Left lung (tissue), 10 donors: ENCODE measurements around the gene MARK4. TPM values are rescaled to one million over a fixed set of nuclear protein-coding genes. Genes with fewer than 3 reads are reported as not detected.

Source experiments
- ATAC-seq: fragments of 200-7000 bp; cut with Tn5 transposase; one replicate; pipeline ENCODE4 v1.9.1; 2020; ENCODE audit warnings: moderate library complexity
- DNase-seq, 4 donors: peaks; one replicate each; pipeline ENCODE4 v3.0.0-alpha.2; 2013 to 2020
- H3K27ac ChIP-seq, 2 donors: fragments of 200-600 bp; sonication (generic) in 1 of 2; one replicate each; pipeline versions ENCODE4 v1.5.0 to v1.8.0; 2020 to 2021
- H3K27me3 ChIP-seq, 2 donors: fragments of 200-600 bp; sonication (generic) in 1 of 2; one replicate each; pipeline versions ENCODE4 v1.5.0 to v1.8.0; 2020 to 2021
- H3K36me3 ChIP-seq, 2 donors: fragments of 200-600 bp; sonication (generic) in 1 of 2; one replicate each; pipeline versions ENCODE4 v1.5.0 to v1.8.0; 2020 to 2021
- H3K4me1 ChIP-seq, 2 donors: fragments of 200-600 bp; one replicate each; pipeline ENCODE4 v1.8.0; 2021
- H3K4me3 ChIP-seq, 2 donors: fragments of 200-600 bp; sonication (generic) in 1 of 2; one replicate each; pipeline versions ENCODE4 v1.5.0 to v1.8.0; 2020 to 2021; ENCODE audit warnings: mild to moderate bottlenecking in 1 of 2
- H3K9me3 ChIP-seq, 2 donors: fragments of 200-600 bp; sonication (generic) in 1 of 2; one replicate each; pipeline versions ENCODE4 v1.5.0 to v1.8.0; 2020 to 2021
- intact Hi-C, 2 donors: fragments of 100-400 bp; cut with DNase I; formaldehyde crosslinking; loops; one replicate each; pipeline versions ENCODE4 v1.11.2 to v1.14.2; 2022
- polyA plus RNA-seq, 6 donors: library from polyadenylated mRNA; unstranded; fragments of 120-200 nt; gene quantifications; one replicate each; pipeline ENCODE4 v1.2.1, GENCODE V29; 2013; ENCODE audit not compliant: insufficient read length in 6 of 6
- total RNA-seq, 2 donors: library from RNA; stranded (reverse); fragmentation: NEBNext Ultra II Directional; extraction: Animal tissue kit (Norgen Biotek cat#: 25700); gene quantifications; one replicate each; pipeline ENCODE4 v1.2.1, GENCODE V29; 2021
- TF ChIP-seq, protein P1 (sequence below), 2 donors: fragments of 200-600 bp; sonication (generic) in 1 of 2; IDR thresholded peaks; one replicate each; pipeline versions ENCODE4 v1.5.0 to v1.8.0; 2021; ENCODE audit warnings: antibody characterized with exemption in 2 of 2
- donor health status: DM: no; HTN: yes; CAD: no.
- donor health status: DM: no; HTN: no; CAD: no.

Gene MARK4
- total and polyA plus RNA-seq, 8 donors: 24.6 to 46.4 (median 37.5) TPM

GRCh38 chr19:45271098-45271734 lies 20.1 kb downstream of the MARK4 start:
- intact Hi-C loops: no loop called here
- Histone ChIP-seq H3K9me3 (no peaks in the 10 kb centered on the region), H3K27ac (no peak overlapping the region), H3K4me3 (no peak overlapping the region), H3K27me3 (no peaks in the 10 kb centered on the region), H3K4me1 (peaks cover 0 to 9% of the 10 kb centered on the region in 2 donors), H3K36me3 (peaks cover 0 to 88% of the 10 kb centered on the region in 2 donors)
- no peak for DNase-seq
- TF ChIP-seq, protein P1, sequence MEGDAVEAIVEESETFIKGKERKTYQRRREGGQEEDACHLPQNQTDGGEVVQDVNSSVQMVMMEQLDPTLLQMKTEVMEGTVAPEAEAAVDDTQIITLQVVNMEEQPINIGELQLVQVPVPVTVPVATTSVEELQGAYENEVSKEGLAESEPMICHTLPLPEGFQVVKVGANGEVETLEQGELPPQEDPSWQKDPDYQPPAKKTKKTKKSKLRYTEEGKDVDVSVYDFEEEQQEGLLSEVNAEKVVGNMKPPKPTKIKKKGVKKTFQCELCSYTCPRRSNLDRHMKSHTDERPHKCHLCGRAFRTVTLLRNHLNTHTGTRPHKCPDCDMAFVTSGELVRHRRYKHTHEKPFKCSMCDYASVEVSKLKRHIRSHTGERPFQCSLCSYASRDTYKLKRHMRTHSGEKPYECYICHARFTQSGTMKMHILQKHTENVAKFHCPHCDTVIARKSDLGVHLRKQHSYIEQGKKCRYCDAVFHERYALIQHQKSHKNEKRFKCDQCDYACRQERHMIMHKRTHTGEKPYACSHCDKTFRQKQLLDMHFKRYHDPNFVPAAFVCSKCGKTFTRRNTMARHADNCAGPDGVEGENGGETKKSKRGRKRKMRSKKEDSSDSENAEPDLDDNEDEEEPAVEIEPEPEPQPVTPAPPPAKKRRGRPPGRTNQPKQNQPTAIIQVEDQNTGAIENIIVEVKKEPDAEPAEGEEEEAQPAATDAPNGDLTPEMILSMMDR (IDR thresholded peaks at IDR 0.05): no peak
- no peak for ATAC-seq

DNA sequence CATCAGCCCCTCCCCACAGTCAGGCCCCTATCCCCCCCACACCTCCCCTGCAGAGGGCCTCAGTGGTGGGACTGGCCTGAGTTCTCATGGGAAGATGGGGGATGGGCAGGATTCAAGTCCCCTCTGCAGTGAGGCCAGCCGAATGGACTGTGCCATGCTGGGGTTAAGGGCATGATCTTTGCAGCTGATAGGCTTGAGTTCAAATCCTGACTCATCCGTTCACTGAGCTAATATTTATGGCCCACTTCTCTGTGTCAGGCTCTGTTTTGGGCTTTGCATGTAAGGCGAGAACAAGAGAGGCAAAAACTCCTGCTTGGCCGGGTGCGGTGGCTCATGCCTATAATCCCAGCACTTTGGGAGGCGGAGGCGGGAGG lies 20.7 kb downstream of the MARK4 start:
- Histone ChIP-seq H3K4me3 (no peak overlapping the region), H3K9me3 (no peaks in the 10 kb centered on the region), H3K27ac (no peak overlapping the region), H3K4me1 (peaks cover 0 to 9% of the 10 kb centered on the region in 2 donors), H3K36me3 (peaks cover 0 to 84% of the 10 kb centered on the region in 2 donors), H3K27me3 (no peaks in the 10 kb centered on the region)
- DNase-seq: no peak
- no peak for ATAC-seq
- intact Hi-C loops: no loop called here
- TF ChIP-seq, protein P1 (IDR thresholded peaks at IDR 0.05): no peak

GRCh38 chr19:45273521-45273855 lies 22.4 kb downstream of the MARK4 start:
- intact Hi-C loops: no loop called here

DNA sequence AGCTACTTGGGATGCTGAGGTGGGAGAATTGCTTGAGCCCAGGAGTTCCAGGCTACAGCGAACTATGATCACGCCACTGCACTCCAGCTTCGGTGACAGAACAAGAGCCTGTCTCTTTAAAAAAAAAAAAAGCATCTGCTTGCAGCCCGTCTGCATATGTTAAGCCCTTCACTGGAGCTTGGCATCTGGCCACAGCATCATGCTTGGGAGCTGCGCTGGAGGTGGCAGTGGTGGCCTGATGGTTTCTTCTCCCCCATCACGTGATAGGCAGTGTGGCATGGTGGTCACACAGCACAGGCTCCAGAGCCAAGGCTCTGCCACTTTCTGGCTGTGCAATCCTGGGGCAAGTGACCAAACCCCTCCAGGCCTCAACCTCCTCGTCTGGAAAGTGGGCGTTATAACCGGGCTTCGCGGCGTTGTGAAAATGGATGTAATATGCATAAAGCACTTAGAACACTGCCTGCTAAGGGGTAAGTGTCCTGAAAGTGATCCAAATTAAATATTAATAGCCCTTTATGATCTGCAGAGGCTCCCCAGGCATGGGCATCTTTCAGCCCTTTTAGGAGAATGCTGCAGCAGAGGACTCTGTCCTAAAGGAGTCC lies 24.4 kb downstream of the MARK4 start:
- ATAC-seq (no peak), DNase-seq (no peak)
- Histone ChIP-seq H3K27ac (no peak overlapping the region), H3K27me3 (no peaks in the 10 kb centered on the region), H3K9me3 (no peaks in the 10 kb centered on the region), H3K36me3 (peaks cover 0 to 83% of the 10 kb centered on the region in 2 donors), H3K4me1 (peaks cover 0 to 9% of the 10 kb centered on the region in 2 donors), H3K4me3 (no peak overlapping the region)
- TF ChIP-seq, protein P1 (IDR thresholded peaks at IDR 0.05): no peak
- intact Hi-C loops: no loop called here

More at GRCh38 chr19:45273521-45273855, 22.4 kb downstream of the MARK4 start:
- TF ChIP-seq, protein P1 (IDR thresholded peaks at IDR 0.05): no peak
- ATAC-seq: no peak
- Histone ChIP-seq H3K4me3 (no peak overlapping the region), H3K27me3 (no peaks in the 10 kb centered on the region), H3K36me3 (peaks cover 0 to 80% of the 10 kb centered on the region in 2 donors), H3K4me1 (peaks cover 0 to 9% of the 10 kb centered on the region in 2 donors), H3K27ac (no peak overlapping the region), H3K9me3 (no peaks in the 10 kb centered on the region)
- DNase-seq: no peak

- peak in 2 of 4 donors; percentile 47 to 82 for DNase-seq
- Histone ChIP-seq H3K9me3 (no peaks in the 10 kb centered on the region), H3K36me3 (peaks cover 0 to 85% of the 10 kb centered on the region in 2 donors), H3K27ac (no peak overlapping the region), H3K27me3 (no peaks in the 10 kb centered on the region), H3K4me3 (no peak overlapping the region), H3K4me1 (peaks cover 0 to 9% of the 10 kb centered on the region in 2 donors)
- TF ChIP-seq, protein P1 (IDR thresholded peaks at IDR 0.05): no peak
- no peak for ATAC-seq
- intact Hi-C loops: no loop called here
These were observed 25.2 kb downstream of the MARK4 start for GRCh38 chr19:45276284-45276687.
